ENCODE data around the gene DENND1C.
A peak's percentile ranks its signal among the peaks of the same experiment; 100 is the strongest.

Gene DENND1C

GRCh38 chr19:6481541-6482342 lies at the start of gene DENND1C:
Gene DENND1C (minus strand): TSS chr19:6481787. CDS start chr19:6481695, 92 bp downstream.
- peak; percentile 26 to 64 (median 38) for DNase-seq (ENCODE audit: low read depth in 3 of 3)

GRCh38 chr19:6530386-6531162 lies 49.0 kb upstream of the DENND1C start, which contains the start of gene TNFSF9:
Gene TNFSF9 (plus strand): TSS chr19:6531026. CDS start chr19:6531037, 11 bp downstream.
- peak; percentile 69 to 79 (median 70) for DNase-seq (ENCODE audit: low read depth in 3 of 3)

GRCh38 chr19:6529937-6530385 lies 48.4 kb upstream of the DENND1C start:
- DNase-seq (ENCODE audit: low read depth in 3 of 3): no peak

- DNase-seq (ENCODE audit: low read depth in 3 of 3): no peak
Measured at GRCh38 chr19:6529351-6529750, 47.8 kb upstream of the DENND1C start.

GRCh38 chr19:6528544-6529121 lies 47.0 kb upstream of the DENND1C start:
- DNase-seq (ENCODE audit: low read depth in 3 of 3): no peak

- DNase-seq (ENCODE audit: low read depth in 3 of 3): no peak
Measured at GRCh38 chr19:6527893-6528543, 46.4 kb upstream of the DENND1C start.

GRCh38 chr19:6524311-6524710 lies 42.7 kb upstream of the DENND1C start:
- DNase-seq (ENCODE audit: low read depth in 3 of 3): no peak

GRCh38 chr19:6522712-6523111 lies 41.1 kb upstream of the DENND1C start:
- DNase-seq (ENCODE audit: low read depth in 3 of 3): no peak

- DNase-seq (ENCODE audit: low read depth in 3 of 3): peak in 1 of 3 donors; percentile 18
Measured at GRCh38 chr19:6521718-6522646, 40.4 kb upstream of the DENND1C start.

GRCh38 chr19:6519289-6519688 lies 37.7 kb upstream of the DENND1C start:
- DNase-seq (ENCODE audit: low read depth in 3 of 3): no peak

GRCh38 chr19:6518145-6518911 lies 36.7 kb upstream of the DENND1C start:
- DNase-seq (ENCODE audit: low read depth in 3 of 3): no peak

- DNase-seq (ENCODE audit: low read depth in 3 of 3): peak; percentile 81 to 97 (median 94)
Measured at GRCh38 chr19:6516659-6517291, 35.2 kb upstream of the DENND1C start.

GRCh38 chr19:6516018-6516658 lies 34.6 kb upstream of the DENND1C start:
- peak; percentile 51 to 69 (median 62) for DNase-seq (ENCODE audit: low read depth in 3 of 3)

GRCh38 chr19:6514926-6515544 lies 33.4 kb upstream of the DENND1C start:
- no peak for DNase-seq (ENCODE audit: low read depth in 3 of 3)

GRCh38 chr19:6514089-6514488 lies 32.5 kb upstream of the DENND1C start:
- DNase-seq (ENCODE audit: low read depth in 3 of 3): no peak

- DNase-seq (ENCODE audit: low read depth in 3 of 3): no peak
Measured at GRCh38 chr19:6510618-6511017, 29.0 kb upstream of the DENND1C start.

- DNase-seq (ENCODE audit: low read depth in 3 of 3): no peak
Measured at GRCh38 chr19:6509118-6509971, 27.8 kb upstream of the DENND1C start.
